ENCODE measurements around the gene RNF212B.
"Not testable (repeated sequence)": the region's sequence is repeated elsewhere in the genome, so short reads cannot be mapped to it uniquely, and the experiment has no call there.

Gene RNF212B

DNA sequence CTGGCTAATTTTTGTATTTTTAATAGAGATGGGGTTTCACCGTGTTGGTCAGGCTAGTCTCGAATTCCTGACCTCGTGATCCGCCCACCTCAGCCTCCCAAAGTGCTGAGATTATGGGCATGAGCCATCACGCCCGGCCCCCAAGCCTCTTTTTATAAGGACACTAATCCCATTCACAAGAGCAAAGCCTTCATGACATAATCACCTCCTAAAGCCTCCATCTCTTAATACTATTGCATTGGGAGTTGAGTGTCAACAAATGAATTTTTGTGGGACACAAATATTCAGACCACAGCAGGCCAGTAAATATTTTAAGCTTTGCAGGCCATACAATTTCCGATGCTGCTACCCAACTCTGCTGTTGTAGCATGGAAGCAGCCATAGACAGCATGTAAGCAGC lies 10.9 kb downstream of the RNF212B start:
- TF ChIP-seq, protein P1, sequence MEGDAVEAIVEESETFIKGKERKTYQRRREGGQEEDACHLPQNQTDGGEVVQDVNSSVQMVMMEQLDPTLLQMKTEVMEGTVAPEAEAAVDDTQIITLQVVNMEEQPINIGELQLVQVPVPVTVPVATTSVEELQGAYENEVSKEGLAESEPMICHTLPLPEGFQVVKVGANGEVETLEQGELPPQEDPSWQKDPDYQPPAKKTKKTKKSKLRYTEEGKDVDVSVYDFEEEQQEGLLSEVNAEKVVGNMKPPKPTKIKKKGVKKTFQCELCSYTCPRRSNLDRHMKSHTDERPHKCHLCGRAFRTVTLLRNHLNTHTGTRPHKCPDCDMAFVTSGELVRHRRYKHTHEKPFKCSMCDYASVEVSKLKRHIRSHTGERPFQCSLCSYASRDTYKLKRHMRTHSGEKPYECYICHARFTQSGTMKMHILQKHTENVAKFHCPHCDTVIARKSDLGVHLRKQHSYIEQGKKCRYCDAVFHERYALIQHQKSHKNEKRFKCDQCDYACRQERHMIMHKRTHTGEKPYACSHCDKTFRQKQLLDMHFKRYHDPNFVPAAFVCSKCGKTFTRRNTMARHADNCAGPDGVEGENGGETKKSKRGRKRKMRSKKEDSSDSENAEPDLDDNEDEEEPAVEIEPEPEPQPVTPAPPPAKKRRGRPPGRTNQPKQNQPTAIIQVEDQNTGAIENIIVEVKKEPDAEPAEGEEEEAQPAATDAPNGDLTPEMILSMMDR (IDR thresholded peaks at IDR 0.05; ENCODE audit: control insufficient read depth, insufficient read depth, low read depth, low read length, missing control alignments), result no peak
- no peak overlapping the region for H3K4me3 ChIP-seq (ENCODE audit: control insufficient read depth, low read depth, low read length)
- DNase-seq (ENCODE audit: low read depth), result no peak

DNA sequence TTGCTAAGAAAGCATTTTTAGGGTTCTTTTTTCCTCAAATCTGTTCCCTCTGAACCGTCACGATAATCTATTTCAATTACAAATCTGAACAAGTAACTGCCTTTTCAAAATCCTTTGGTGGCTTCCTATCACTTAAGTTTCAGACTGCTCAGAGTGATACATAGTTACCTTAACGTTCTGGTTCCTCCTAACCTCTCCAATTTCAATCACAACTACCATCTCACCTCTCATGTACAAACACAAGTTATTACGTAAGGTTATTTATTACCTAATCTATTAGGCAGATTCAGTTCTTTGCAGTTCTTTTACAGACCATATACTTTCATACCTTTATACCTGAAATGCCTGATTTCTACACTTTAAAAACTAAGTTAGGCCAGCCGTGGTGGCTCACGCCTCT lies 12.1 kb downstream of the RNF212B start:
- no peak for DNase-seq (ENCODE audit: low read depth)
- no peak overlapping the region for H3K4me3 ChIP-seq (ENCODE audit: control insufficient read depth, low read depth, low read length)
- TF ChIP-seq, protein P1 (IDR thresholded peaks at IDR 0.05; ENCODE audit: control insufficient read depth, insufficient read depth, low read depth, low read length, missing control alignments), result no peak

DNA sequence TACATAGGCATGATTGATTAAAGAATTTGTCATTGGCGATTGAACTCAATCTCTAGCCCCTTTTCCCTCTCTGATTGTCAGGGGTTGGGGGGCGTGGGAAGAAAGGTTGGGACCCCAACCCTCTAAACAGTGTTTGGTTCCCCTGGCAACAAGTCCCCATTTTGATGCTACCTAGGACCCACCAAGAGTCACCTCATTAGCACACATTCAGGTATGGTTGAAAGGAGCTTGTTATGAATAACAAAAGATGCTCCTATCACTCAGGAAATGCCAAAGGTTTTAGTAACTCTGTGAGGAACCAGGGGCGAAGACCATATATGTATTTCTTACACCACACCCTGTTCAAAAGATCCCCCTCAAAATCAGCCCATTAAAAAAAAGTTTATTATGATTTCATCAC lies 14.3 kb downstream of the RNF212B start:
- no peak overlapping the region for H3K4me3 ChIP-seq (ENCODE audit: control insufficient read depth, low read depth, low read length)
- TF ChIP-seq, protein P1 (IDR thresholded peaks at IDR 0.05; ENCODE audit: control insufficient read depth, insufficient read depth, low read depth, low read length, missing control alignments), result no peak
- no peak for DNase-seq (ENCODE audit: low read depth)

DNA sequence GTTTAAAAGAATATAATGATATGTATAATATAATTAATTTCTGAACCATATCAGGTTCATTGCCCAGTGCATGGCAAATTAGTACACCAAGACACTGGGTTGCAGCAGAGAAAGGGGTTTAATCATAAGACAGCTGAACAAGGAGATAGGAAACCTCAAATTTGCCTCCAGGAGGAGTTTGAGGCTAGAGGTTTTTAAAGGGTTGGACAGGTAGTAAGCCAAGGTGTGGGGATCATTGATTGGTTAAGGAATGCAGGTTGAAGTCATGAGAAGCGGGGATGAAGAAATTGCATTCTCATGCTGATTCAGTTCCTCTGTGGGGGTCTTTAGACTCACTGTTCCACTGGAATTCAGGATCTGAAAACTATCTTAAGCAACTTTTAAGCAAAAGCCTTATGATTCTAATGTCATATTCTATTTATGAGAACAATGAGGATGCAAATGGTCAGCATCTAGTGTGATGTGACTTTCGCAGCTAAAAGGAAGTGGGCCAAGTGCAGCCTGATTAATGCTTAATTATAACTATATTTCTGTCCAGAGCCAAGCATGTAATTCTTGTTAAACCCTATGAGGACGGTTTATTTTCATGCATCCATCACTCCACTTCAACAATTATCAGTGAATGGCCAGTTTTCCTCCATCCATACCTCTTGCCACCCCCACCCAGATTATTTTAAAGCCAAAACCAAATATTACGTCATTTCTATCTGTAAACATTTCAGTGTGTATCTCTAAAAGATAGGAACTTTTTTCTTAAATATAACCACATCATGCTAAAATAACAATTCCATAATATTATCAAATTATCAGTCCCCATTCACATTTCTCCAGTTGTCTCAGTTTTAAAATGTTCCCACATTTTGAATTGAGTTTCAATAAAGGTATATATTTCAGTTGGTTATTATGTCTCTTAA lies 14.9 kb downstream of the RNF212B start:
- TF ChIP-seq, protein P1 (IDR thresholded peaks at IDR 0.05; ENCODE audit: control insufficient read depth, insufficient read depth, low read depth, low read length, missing control alignments), result no peak
- no peak for DNase-seq (ENCODE audit: low read depth)
- H3K4me3 ChIP-seq (ENCODE audit: control insufficient read depth, low read depth, low read length), result no peak overlapping the region

DNA sequence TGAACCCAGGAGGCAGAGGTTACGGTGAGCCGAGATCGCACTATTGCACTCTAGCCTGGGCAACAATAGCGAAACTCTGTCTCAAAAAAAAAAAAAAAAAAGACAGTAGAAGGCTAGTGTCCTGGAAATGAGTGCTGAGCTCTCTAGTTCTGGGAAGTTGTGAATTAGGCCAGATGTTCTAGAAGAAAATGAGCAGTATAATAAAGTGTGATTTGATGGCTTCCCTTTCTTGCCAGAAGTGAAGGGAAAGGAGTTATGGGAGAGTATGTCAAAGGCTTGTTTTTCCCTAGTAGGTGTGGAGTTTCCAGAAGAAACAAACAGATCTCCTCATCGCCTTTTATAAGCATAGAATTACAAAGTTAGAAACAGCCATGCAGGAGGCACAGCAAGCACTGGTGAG lies 20.5 kb downstream of the RNF212B start:
- no peak for DNase-seq (ENCODE audit: low read depth)

DNA sequence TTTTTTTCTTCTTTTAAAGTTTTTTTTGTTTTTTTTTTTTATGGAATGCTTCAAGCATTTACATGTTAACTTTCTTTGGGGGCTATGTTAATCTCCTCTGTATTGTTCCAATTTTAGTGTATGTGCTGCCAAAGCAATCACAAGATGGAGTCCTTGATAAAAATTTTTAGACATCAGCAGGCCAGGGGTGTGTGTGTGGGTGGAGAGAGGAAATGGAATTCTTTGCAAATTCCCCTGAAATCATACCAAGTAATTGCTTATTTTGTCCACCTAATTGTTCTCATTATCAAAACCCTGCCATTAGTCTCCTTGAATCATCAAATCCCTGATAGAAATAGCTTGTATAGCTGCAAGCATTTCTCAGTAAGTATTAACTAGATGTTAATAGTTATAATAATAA lies 21.7 kb downstream of the RNF212B start:
- TF ChIP-seq, protein P1 (IDR thresholded peaks at IDR 0.05; ENCODE audit: control insufficient read depth, insufficient read depth, low read depth, low read length, missing control alignments), result no peak
- DNase-seq (ENCODE audit: low read depth), result no peak

More for the DNA sequence above, 20.5 kb downstream of the RNF212B start:
- H3K4me3 ChIP-seq (ENCODE audit: control insufficient read depth, low read depth, low read length), result no peak overlapping the region
- TF ChIP-seq, protein P1 (IDR thresholded peaks at IDR 0.05; ENCODE audit: control insufficient read depth, insufficient read depth, low read depth, low read length, missing control alignments), result no peak

DNA sequence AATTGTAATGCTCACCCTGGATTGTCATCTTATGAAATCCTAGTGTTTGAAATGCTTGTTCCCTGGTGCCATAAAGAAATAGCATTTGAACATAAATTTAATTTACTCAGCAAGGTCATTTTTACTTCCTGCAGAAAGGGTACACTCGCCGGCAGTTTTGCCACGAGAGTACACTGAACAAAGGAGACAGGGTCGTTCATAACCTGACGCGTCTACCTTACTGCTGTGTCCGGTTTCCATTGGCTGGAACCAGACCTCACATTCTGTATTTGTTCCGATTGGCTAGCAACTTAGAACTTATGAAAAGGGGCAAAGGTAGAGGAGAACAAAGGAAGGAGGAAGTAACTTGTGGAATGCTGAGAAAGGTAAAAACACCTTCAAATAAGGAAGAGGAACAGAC lies 23.1 kb downstream of the RNF212B start:
- not testable (repeated sequence) for DNase-seq (ENCODE audit: low read depth); H3K4me3 ChIP-seq (ENCODE audit: control insufficient read depth, low read depth, low read length)

More for the DNA sequence above, 21.7 kb downstream of the RNF212B start:
- H3K4me3 ChIP-seq (ENCODE audit: control insufficient read depth, low read depth, low read length), result no peak overlapping the region
